NCI-H1092 (cell line): Measurements from ENCODE around the gene LIN7A.
"Not testable (repeated sequence)": the region's sequence is repeated elsewhere in the genome, so short reads cannot be mapped to it uniquely, and the experiment has no call there.

Source experiments
- DNase-seq: peaks from one replicate; lab custom pipeline; 2025; lab: John Stamatoyannopoulos, UW

Gene LIN7A

GRCh38 chr12:80807640-80808288 is 130.0 kb downstream of the LIN7A start:
- DNase-seq, result no peak

DNA sequence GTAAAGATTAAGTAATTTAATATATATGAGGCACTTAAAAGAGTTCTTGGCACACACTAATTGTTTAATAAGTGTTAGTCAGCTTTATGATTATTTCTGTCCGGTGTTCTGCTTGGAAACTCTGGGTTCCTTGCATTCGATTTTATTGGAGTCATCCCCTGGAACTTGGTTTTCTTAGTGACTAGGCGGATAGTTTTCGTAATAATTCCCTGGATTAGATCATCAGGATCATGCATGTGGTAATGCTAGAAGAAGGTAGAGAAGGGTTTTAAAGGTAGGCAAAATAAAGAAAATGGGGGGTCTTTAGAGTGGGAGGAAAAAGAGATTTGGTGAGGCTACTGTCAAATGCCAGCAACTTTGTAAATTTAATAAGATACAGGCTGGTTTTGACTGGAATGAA is 132.6 kb downstream of the LIN7A start:
- DNase-seq, result no peak

DNA sequence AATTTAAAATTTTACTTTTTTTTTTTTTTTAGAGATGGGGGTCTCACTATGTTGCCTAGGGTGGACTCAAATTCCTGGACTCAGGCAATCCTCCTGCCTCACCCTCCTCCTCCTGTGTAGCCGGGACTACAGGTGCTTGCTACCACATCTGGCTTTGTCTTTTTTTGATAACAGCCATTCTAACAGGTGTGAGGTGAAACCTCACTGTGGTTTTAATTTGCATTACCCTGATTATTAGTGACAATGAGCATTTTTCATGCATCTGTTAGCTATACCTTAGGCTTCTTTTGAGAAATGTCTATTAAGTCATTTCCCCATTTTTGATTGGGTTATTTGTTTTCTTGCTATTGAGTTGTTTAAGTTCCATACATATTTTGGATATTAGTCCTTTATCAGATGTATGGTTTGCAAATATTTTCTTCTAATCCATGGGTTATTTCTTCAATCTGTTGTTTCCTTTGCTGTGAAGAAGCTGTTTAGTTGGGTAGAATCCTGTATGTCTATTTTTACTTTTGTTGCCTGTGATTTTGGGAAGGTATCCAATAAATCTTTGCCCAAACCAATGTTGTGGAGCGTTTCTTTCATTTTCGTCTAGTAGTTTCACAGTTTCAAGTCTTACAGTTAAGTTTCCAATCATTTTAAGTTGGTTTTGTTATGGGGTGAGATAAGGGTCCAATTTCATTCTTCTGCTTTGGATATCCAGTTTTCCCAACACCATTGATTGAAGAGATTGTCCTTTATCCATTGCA is 134.9 kb downstream of the LIN7A start:
- DNase-seq, result no peak

DNA sequence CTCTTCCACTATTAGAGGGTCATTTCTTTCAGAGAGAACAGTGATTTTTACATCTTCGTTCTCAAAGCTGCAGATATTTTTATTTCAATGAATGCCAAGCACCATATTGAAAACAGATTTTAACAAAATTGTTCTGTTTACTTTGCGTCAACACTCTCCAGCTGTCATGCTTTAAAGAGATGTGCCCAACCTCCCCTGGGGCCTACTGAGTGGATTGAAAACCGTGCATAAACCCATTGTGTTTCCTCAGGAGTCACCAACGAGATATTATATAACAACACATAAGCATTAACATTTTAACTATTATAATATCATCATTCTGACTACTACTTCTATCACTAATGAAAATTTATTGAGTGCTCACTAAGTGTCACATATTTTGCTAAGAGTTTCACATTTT is 139.5 kb downstream of the LIN7A start:
- DNase-seq, result no peak

- DNase-seq, result no peak
These were observed 143.2 kb downstream of the LIN7A start for GRCh38 chr12:80794551-80794950.

DNA sequence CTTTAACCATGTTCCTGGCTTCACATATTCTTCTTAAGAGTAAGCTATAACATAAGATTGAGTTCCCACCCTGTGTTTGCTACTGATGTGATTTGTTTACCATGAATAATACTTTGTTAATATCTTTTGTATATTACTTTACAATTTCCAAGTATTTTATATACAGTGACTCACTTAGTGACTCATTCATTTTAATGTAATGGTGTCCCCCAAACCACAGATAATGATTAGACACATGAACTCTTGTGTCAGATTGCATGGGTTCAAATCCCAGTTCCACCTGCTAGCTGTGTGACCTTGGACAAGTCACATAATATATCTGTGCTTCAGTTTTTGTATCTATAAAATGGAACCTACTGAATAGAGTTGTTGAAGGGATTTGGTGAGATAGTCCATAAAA is 144.9 kb downstream of the LIN7A start:
- DNase-seq, result no peak

- DNase-seq, result no peak
These were observed 145.9 kb downstream of the LIN7A start for GRCh38 chr12:80791863-80792262.

- DNase-seq, result not testable (repeated sequence)
These were observed 149.3 kb downstream of the LIN7A start for GRCh38 chr12:80788407-80788806.

- DNase-seq, result not testable (repeated sequence)
These were observed 154.7 kb downstream of the LIN7A start for GRCh38 chr12:80782963-80783470.

DNA sequence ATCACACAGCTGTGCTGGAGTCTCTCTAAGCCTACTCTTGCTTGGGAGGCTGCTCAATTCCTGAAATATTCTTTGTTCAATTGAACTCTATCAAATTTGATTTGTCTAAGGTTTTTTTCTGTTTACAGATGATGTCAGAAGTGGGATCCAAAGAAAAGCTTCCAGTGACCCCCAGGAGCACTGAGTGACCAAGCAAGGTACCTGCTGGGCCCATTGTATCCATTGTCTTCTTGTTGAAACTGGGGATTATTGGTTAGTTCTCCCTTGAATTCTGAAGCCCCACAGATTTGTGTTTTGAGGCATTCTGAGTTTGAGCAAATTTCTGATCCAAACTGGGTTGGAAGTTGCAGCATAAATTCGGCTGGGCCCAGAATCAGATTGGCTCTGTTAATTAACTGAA is 156.4 kb downstream of the LIN7A start:
- no peak for DNase-seq

DNA sequence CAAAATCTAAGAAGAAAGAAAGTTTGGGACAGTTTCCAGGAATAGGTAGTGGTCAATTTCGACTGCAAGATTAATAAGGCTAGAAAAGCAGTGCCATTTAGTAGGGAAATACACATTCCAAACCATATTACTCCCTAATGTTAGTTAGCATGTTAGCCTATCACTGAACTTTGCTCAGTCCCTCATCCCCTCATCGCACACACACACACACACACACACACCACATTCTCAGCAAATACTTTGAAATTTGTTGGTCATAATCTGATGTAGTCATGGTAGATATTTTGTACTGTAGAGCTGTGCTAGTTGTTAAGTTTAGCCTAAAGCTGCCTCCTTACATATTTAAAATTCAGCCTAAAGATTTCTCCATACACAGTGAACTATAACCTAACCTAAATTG is 157.0 kb downstream of the LIN7A start:
- no peak for DNase-seq

- peak; percentile 24 for DNase-seq
These were observed 159.7 kb downstream of the LIN7A start for GRCh38 chr12:80778005-80778541.

- DNase-seq, result no peak
These were observed 160.1 kb downstream of the LIN7A start for GRCh38 chr12:80777587-80777986.

DNA sequence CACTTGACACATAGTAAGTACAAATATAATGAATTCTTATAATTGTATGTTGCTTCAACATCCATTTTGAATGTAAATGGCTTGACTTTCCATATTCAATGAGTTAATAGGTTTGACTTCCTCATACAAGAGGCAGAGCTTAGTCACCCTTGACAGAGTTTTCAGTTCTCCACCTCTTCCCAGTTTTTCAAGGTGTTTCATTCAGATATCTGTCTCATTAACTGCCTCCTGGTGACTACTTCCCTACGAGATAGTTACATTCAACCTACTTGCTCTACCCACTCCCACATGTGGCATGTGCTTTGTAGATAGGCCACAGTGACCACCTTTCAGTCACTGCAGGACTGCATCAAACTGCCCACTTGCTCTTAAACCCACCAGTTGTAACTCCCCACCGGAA is 161.0 kb downstream of the LIN7A start:
- no peak for DNase-seq

DNA sequence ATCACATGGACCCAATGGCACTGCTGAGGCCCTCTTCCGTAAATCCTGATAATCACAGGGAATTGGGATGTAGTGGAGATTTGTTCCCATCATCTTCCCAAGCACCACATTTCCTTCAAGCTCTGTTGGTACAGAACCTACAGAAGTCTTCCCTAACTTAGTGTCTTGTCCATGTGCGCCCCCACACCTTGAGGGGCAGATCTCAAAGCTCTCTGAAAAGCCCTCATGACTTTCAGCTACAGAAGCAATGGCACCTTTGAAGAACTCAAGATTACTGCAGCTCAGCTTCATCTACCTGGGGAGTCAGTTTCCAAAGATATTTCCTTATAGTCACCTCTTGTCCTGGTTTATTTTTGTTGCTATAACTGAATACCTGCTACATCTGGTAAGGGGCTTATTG is 166.8 kb downstream of the LIN7A start:
- DNase-seq, result no peak

DNA sequence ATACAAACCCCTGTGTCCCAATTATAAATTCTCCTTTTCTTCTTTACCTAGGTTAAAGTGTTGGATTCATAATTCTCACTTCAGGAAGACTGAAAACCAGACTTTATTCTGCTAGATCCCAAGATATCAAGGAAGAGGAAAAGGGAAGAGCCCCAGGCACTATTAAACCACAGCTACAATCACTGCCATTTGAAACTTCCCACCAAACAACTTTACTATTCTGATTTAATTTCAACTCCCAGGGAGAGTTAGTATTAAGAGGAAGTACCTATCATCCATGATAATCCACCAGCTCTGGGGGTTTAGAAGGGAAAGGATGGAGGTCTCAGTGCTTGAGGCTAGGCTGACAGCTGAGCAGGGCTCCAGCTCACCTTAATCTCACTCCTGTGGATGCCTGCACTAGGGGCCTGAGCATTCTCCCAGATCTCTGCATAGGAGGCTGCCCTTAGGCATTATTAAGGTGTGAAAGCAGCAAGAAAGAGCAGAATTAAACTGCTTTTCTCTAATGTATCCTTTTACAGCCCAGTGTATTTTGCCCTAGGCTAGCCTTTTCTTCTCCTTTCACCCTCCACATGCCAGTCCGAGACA is 168.1 kb downstream of the LIN7A start:
- no peak for DNase-seq

DNA sequence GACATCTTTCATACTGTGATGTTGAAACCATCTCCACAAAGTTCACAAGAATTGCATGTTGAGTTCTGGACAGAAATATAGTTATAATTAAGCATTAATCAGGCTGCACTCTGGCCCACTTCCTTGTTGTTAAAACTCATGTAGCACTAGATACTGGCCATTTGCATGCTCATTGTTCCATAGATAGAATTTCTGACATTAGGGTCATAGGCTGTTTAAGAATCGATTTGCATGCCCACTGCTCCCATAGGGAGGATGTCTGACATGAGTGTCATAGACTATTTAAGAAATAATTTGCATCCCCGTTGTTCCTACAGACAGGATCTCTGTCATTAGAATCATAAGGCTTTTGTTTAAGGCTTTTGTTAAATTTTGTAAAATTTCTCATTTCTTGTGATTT is 170.8 kb downstream of the LIN7A start:
- DNase-seq, result no peak

DNA sequence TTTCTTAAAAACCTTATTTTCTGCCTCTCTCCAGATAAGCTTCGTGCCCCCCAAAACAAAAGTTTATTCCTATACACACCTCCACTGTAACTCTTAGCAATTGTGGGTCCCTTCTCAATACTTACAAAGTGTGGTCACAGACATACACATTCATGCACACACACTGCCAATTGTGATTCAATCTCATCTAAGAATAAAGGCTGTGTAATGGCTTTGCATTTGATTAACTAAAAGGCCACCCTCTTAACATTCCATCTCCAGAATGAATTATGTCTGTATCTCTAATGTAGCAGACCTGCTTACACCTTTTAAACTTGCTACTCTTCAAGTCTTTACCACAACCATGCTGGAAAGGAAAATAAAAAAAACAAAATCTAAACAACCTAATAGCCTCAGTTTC is 171.5 kb downstream of the LIN7A start:
- DNase-seq, result no peak

DNA sequence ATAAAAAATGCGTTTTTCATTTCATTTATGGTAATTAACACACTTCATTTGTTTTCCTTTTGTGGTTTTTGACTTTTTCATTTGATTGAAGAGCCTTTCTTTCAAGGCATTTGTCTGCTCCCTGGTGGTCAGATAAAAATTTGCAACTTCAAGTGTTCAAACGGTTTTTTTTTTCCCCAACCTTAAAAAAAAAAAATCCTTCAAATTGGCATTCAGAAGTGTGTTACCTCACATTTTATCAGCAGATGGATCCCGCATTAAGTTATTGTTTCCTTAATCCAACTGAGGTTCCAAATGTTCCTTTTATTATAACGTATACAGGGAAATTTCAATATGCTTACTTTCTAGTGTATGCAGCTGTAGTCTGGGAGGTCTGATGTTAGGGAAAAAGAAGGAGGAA is 173.9 kb downstream of the LIN7A start:
- peak; percentile 34 for DNase-seq

GRCh38 chr12:80761838-80762237 is 175.9 kb downstream of the LIN7A start:
- no peak for DNase-seq

DNA sequence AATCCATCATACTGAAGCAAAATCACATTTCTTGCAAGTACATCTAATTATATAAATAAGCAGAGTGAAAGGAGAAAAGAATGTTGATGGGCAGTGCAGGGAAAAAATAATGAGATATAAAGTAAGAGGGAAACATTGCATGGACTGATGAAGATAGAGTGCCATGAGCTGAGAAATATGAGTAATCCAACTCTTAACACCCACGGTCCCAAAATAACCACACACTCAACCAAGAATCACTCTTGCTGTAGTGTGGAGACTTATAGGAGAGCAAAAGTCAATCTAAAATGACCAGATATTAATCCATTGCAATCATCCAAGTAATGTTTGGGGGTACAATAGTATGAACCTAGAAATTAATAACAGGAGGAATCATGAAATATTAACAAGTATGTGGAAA is 180.9 kb downstream of the LIN7A start:
- DNase-seq, result no peak

DNA sequence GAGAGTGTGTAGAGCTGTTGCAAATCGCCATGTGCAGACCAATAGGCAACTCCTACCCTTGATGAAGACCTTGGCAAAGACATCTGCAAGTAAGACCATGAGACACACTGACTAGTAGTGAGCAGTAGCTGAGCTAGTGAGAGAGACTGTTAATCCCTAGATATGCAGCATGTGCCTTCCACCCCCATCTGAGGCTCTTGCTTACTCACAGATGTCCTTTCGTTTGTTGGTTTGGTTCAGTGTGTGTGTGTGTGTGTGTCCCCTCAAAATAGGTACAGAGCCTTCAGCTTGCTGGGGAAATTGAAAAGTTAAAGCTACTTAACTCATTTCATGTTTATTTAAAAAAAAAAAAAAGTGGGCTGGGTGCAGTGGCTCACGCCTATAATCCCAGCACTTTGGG is 183.5 kb downstream of the LIN7A start:
- no peak for DNase-seq

GRCh38 chr12:80752464-80752863 is 185.3 kb downstream of the LIN7A start:
- DNase-seq, result no peak
